Measurements from ENCODE around the gene PCCB. TPM values are rescaled to one million over a fixed set of nuclear protein-coding genes. Genes with fewer than 3 reads are reported as not detected.

The PCCB gene
- total RNA-seq, 6 experiments from 2014 or later: 85.4 to 146 (median 94.4) TPM

- ATAC-seq (peak; percentile 62 to 68 (median 64)), DNase-seq (peak in 2 of 3 donors; percentile 35 to 89)
- no peaks in the 10 kb centered on the region for H3K9me3 ChIP-seq
- peaks cover 0 to 33% (median 17%) of the 10 kb centered on the region in 4 donors for H3K4me1 ChIP-seq
- intact Hi-C loops (cut with DNase I): no loop called here
- TF ChIP-seq CTCF (IDR thresholded peaks at IDR 0.05): no peak
- TF ChIP-seq POLR2A (IDR thresholded peaks at IDR 0.05): no peak
- H3K36me3 ChIP-seq: peaks cover 0 to 3% (median 1%) of the 10 kb centered on the region in 4 donors
- H3K27ac ChIP-seq: peak overlapping the region; percentile 87 to 95 (median 94)
- H3K4me3 ChIP-seq: peak overlapping the region in 2 of 3 donors; percentile 74 to 83
- 10% methylated on average over 3 of the region's 3 CpGs for WGBS (ENCODE audit: insufficient coverage, low coverage, low lambda C conversion rate, missing lambda C conversion rate)
- H3K27me3 ChIP-seq: no peaks in the 10 kb centered on the region
These were observed 1.4 kb downstream of the PCCB start for GRCh38 chr3:136251511-136251910.

- peak; percentile 75 to 88 (median 81) for ATAC-seq
- Histone ChIP-seq H3K9me3 (no peaks in the 10 kb centered on the region), H3K27ac (peak overlapping the region; percentile 15 to 83 (median 78)), H3K4me1 (peaks cover 0 to 26% (median 13%) of the 10 kb centered on the region in 4 donors), H3K4me3 (no peak overlapping the region), H3K27me3 (no peaks in the 10 kb centered on the region), H3K36me3 (peaks cover 4 to 38% (median 10%) of the 10 kb centered on the region in 4 donors)
- WGBS (ENCODE audit: insufficient coverage, low coverage, low lambda C conversion rate, missing lambda C conversion rate): 38% methylated on average over 2 of the region's 8 CpGs
- no peak for TF ChIP-seq POLR2A (IDR thresholded peaks at IDR 0.05)
- TF ChIP-seq CTCF (IDR thresholded peaks at IDR 0.05): no peak
- intact Hi-C loops (cut with DNase I): no loop called here
- DNase-seq: peak in 1 of 3 donors; percentile 67
These were observed 5.7 kb downstream of the PCCB start for GRCh38 chr3:136255672-136256406.

GRCh38 chr3:136258199-136258598 lies 8.1 kb downstream of the PCCB start:
- intact Hi-C loops (cut with DNase I): no loop called here
- ATAC-seq (no peak), DNase-seq (no peak)
- Histone ChIP-seq H3K4me1 (peaks cover 0 to 10% (median 2%) of the 10 kb centered on the region in 4 donors), H3K36me3 (peaks cover 4 to 61% (median 15%) of the 10 kb centered on the region in 4 donors), H3K4me3 (no peak overlapping the region), H3K27ac (no peak overlapping the region), H3K27me3 (no peaks in the 10 kb centered on the region), H3K9me3 (no peaks in the 10 kb centered on the region)
- no peak for TF ChIP-seq CTCF (IDR thresholded peaks at IDR 0.05)
- TF ChIP-seq POLR2A (IDR thresholded peaks at IDR 0.05): no peak
- WGBS (ENCODE audit: insufficient coverage, low coverage, low lambda C conversion rate, missing lambda C conversion rate): 95% methylated on average over 2 of the region's 2 CpGs

GRCh38 chr3:136261826-136262225 lies 11.7 kb downstream of the PCCB start:
- WGBS (ENCODE audit: insufficient coverage, low coverage, low lambda C conversion rate, missing lambda C conversion rate): 76% methylated on average over 5 of the region's 5 CpGs
- intact Hi-C loops (cut with DNase I): no loop called here
- no peak overlapping the region for H3K27ac ChIP-seq
- DNase-seq (no peak), ATAC-seq (no peak)
- H3K4me3 ChIP-seq: no peak overlapping the region
- H3K9me3 ChIP-seq: no peaks in the 10 kb centered on the region
- H3K36me3 ChIP-seq: peaks cover 4 to 79% (median 14%) of the 10 kb centered on the region in 4 donors
- TF ChIP-seq CTCF (IDR thresholded peaks at IDR 0.05): no peak
- TF ChIP-seq POLR2A (IDR thresholded peaks at IDR 0.05): no peak
- H3K4me1 ChIP-seq: no peaks in the 10 kb centered on the region
- H3K27me3 ChIP-seq: no peaks in the 10 kb centered on the region

Data from right lobe of liver (tissue), 6 donors.